Fibroblast of upper back skin (primary cell): ENCODE measurements around the gene OR10G3.
A peak's percentile ranks its signal among the peaks of the same experiment; 100 is the strongest.
"Not testable (repeated sequence)": the region's sequence is repeated elsewhere in the genome, so short reads cannot be mapped to it uniquely, and the experiment has no call there.

ENCODE experiments used
- DNase-seq: peaks from one replicate; pipeline ENCODE4 v3.0.0-alpha.2; 2013

The OR10G3 gene, protein sequence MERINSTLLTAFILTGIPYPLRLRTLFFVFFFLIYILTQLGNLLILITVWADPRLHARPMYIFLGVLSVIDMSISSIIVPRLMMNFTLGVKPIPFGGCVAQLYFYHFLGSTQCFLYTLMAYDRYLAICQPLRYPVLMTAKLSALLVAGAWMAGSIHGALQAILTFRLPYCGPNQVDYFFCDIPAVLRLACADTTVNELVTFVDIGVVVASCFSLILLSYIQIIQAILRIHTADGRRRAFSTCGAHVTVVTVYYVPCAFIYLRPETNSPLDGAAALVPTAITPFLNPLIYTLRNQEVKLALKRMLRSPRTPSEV

DNA sequence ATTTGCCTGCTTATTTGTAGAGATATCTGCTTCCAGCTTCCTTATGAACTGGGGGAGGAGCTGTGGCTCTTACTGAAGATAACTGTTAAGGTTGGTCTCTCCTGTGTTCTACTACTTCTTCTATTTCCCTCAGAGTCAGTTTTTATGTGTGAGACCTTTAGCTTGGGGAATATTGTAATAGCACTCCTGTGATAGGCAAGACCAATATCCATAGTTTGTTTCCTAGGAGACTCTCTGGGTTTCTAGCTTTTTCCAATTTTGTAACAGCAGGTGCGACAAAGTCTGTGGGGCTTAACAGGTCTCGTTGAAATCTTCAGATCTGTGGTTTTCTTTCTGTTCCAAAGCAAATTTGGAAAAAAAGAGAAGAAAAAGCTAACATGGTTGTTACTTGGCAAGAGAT, at the start of gene OR10G3:
TSS of gene OR10G3 (minus strand) at position 101 of the 400 bp plus-strand sequence. CDS start 9,332 bp downstream, outside the sequence.
- DNase-seq = no peak

DNA sequence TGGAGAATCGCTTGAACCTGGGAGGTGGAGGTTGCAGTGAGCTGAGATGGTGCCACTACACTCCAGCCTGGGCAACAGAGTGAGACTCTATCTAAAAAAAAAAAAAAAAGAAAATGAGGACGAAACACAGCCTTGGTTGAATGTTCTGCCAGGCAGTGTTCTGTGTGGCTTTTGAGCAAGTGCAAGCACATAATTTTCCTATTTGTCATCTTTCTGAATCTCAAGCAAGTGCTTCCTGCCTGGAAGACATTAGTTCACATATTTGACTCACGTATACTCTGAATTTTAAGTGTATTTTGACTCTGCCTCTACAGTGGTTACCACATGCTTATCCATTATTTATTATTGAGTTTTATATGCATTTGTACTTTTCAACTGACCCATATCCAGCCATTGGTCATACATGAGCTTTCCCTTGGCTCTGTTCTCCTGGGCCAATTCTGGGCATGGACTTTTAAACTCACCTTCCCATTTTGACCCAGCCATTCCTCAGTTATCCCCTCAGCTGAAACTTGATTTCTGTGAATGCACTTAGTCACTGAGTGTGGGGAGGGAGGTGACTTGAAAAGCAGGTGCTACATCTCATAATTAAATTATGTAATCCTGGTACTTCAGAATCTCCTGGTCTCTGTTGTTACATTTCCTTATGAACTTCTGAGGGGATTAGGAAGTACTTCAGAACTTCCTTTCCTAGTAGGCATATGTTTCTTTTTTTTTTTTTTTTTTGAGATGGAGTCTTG, 46.8 kb upstream of the OR10G3 start:
- DNase-seq = no peak

DNA sequence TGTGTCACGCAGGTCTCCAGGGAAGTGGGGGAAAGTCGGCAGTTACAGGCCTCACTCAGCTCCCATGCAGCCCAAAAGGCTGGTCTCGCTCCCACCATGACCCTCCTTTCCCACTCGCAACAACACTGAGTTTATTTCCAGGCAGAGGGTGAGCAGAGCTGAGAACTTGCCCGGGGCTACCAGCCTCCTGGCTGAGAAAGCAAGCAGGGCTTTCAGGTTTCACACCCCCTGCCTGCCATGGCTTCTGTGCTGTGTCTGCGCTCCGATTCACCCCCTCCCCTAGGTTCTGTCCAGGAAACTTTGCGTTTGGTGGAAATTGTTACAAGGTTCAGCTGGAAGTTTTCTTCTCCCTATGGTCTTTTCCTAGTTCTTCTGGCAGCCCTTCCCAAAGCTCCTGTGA, 37.7 kb upstream of the OR10G3 start:
- DNase-seq = no peak

DNA sequence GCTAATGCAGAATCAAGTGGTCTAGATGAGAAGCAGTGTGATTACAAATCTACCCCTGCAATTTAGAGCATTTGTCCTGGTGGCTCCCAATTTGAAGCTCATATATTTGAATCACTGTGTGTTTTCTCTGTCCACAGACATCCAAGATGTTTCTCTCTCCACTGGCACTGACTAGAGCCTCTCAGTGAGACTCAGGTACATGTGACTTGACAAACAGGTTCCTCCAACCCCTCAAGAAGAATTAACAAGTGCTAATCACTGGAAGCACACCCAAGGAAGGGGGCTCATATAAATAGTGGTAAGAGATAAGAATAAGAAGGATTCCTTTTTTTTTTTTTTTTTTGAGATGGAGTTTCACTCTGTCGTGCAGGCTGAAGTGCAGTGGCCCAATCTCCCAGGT, 34.4 kb upstream of the OR10G3 start:
- DNase-seq = no peak

DNA sequence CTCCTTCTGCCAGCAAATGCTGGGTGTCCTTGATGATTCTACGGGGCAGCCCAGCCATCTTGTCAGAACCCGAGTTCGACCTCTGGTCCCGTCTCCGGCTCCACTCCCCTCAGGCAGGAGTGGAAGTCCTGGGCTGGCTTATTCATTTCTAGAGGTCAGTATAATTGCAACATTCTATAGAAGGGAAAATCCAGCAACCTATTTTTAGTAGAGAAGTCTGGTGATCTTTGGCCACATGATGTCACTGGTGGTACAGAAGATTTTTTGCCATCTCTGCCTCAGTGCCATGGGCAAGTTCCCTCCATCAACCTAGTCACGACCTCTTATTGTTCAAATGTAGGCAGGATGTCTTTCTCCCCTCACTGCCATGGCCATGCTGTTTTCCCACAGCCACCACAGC, 32.4 kb upstream of the OR10G3 start:
- no peak for DNase-seq

DNA sequence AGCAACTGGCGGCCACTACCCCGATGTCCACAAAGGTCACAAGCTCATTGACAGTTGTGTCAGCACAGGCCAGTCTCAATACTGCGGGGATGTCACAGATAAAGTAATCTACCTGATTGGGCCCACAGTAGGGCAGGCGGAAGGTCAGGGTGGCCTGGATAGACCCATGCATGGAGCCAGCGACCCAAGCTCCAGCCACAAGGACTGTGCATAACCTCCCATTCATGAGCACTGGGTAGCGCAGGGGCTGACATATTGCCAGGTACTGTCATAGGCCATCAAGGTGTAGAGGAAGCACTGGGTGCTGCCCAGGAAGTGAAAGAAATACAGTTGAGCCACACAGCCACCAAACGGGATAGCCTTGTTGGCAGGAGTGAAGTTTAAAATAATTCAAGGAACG, 22.3 kb upstream of the OR10G3 start:
- DNase-seq = not testable (repeated sequence)

DNA sequence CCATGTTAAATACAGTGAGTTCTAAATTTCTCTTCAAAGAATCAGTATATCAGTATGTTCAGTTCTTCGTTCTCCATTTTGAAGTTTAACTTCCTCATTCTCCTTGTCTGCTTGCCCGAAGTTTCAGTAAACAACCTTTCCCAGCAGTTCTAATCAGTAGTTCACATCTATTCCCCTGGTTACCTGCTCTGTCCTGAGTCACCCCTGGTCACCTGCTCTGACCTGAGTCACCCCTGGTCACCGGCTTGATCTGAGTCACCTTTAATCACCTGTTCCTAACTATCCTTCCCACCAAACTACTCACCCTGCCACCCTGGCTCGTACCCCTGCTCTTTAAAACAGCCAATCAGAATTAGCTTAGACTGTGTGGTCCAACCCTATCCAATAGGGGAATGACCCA, 9.4 kb upstream of the OR10G3 start:
- no peak for DNase-seq

DNA sequence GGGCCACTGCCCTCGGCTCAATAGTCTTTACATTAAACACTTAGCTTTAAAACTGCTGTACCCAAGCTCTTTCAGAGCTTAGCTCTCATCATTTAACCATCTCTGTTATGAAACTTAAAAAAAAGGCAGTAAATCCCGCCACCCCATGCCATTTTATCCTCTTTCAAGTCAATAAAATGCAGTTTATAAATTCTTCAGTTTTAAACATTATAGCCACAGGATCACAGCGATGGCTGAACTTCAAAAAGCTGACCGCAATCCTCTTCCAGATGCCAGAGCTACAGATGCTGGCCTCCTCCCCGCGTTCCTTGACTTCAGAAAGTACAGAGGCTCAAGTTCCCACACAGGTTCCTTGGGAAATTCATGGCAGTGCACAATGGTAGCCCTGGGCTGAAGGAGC, 4.2 kb downstream of the OR10G3 start:
- DNase-seq = peak; percentile 6

DNA sequence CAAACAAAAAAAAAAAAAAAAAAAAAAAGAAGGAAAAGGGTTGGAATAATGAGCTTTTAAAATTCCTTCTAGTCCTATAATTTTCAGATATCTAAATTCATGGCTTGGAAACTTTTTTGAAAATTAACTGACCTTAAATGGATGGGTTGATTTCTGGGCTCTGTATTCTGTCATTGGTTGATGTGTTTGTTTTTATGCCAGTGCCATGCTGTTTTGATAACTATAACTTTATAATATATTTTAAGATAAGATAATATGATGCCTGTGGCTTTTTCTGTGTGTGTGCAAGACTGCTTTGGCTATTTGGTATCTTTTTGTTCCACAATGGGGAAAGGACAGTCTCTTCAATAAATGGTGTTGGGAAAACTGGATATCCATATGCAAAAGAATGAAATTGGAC, 7.3 kb downstream of the OR10G3 start:
- no peak for DNase-seq

DNA sequence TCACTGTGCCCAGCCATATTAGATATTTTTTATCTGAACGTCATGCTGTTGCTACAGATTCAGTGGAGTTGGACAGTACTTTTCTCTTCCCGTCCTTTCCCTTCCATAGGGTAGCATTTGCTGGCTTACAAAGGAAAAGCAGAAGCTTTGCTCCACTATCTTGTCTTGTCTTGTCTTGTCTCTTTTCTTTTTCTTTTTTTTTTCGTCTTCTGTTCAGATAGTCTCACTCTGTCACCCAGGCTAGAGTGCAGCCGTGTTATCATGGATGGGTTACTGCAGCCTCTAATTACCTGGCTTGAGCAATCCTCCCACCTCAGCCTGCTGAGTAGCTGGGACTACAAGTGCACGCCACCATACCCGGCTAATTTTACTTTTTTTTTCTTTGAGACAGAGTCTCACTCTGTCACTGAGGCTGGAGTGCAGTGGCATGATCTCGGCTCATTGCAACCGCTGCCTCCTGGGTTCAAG, 21.1 kb downstream of the OR10G3 start:
- DNase-seq = no peak

DNA sequence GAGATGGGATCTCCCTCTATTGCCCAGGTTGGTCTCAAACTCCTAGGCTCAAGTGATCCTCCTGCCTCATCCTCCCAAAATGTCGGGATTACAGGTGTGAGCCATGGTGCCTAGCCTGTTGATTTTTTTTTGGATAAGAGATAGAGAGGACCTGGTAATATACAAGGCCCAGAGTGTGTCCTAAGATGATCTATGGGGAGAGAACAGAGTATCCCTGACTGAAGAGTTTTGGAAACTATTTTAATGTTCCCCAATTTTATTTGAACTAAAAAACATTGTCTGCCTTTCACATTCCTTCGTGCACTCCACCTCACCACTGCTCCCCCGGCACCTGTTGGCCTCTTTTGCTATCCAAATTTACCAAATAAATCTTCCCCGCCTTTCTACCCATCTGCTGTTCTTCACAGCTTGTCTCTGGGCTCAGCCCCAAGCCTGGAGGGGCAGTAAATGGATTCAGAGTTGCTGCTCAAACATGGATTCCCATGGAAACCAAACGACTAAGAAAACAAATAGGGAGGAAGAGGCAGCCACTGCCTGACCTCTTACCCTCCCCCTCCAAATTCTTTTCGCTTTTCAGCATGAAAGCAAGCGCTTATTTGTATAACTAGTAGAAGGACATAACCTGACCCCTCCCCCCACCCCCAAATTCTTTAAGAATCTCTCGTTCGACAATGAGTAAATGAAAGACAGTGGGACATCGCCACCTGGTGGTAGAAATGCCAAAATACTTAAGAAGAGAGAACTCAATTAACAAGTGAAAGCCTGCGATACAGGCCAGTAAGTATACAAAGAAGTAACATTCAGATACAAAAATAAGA, 22.6 kb downstream of the OR10G3 start:
- DNase-seq = peak; percentile 85

DNA sequence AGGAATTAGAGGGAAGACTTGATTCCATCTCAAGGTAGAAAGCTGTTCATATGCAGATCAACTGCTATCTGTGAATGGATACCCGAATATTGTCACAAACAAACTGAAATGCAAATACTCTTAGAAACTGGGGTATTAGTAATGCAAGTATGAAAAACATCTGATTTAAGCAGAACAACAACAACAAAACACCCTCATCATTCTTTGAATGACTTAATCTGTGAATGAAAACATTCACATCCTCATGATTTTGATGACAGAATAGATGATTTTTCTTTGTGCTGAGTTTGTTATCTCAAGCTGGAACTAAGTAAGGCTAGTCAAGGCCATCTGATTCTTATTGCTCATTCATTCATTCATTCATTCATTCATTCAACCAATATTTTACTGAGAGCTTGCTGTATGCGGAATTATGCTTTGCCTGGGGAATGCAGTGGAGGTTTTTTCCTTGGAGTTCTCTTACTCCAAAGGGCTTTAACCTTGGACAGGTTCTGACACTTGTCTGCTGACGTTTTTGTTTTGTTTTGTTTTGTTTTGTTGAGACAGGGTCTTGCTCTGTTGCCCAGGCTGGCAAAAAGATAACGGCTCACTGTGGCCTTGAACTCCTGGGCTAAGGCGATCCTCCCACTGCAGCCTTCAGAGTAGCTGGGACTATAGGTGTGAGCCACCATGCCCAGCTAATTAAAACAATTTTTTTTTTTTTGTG, 23.3 kb downstream of the OR10G3 start:
- DNase-seq = no peak

DNA sequence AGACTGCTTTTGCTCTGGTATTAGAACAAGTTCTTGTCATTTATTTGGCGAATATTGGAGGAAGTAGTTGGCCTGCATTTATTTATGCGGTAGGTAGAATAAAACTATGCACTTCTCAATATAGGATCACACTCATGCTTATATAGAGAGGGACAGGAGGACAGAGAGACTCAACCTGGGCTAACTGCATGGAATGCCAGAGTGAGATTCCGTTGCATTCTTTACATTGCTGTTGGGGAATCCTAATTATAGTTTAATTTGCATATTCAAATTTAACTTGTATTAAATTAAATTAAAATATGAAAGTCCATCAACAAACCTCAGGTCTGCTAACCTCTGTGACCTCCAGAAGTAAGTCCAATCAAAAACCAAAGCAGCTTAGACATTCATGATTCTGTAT, 26.6 kb downstream of the OR10G3 start:
- DNase-seq = no peak

DNA sequence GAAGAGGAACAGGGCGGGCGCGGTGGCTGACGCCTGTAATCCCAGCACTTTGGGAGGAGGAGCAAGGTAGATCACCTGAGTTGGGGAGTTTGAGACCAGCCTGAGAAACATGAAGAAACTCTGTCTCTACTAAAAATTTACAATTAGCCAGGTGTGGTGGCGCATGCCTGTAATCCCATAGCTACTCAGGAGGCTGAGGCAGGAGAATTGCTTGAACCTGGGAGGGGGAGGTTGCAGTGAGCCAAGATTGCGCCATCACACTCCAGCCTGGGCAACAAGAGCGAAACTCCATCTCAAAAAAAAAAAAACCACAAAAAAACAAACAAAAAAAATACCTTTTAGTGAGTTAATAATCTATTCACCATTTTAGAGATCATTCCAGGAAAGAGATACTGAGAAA, 35.3 kb downstream of the OR10G3 start:
- DNase-seq = not testable (repeated sequence)

DNA sequence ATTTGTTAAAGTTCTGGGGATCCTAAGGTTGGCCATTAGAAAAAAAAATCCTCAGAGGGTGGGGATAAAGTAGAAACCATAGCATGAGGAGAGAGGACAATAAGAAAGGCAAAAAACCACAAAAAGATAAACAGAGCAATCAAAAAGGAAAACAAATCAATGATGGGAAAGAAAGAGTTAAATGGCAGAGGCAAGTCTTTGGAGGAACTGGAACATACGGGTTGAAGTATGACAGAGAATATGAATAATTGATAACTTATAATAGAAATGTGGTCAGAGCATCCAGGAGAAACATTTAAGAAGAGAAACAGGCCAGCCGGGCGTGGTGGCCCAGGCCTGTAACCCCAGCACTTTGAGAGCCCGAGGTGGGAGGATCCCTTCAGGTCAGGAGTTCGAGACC, 35.9 kb downstream of the OR10G3 start:
- no peak for DNase-seq

DNA sequence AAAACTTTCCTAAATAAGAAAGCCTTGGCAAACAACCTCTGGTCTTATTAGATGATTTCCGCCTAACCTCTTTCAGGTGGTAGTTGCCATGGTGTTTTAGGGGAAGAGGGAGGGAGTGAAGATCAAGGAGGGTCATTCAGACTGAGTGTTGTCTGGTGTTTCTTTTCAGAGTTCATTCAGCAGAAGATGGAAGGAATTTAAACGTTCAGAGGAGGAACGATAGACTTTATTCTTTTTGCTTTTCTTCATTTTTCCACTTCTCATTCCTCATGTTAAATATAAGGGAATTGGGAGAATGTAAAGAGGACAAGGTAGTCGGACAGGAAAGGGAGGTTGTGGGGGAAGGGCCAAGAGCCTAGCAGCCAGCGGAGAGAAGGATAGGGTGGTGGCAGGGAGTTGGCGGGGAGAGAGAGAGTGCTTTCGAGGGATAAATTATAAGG, 36.3 kb downstream of the OR10G3 start:
- no peak for DNase-seq

DNA sequence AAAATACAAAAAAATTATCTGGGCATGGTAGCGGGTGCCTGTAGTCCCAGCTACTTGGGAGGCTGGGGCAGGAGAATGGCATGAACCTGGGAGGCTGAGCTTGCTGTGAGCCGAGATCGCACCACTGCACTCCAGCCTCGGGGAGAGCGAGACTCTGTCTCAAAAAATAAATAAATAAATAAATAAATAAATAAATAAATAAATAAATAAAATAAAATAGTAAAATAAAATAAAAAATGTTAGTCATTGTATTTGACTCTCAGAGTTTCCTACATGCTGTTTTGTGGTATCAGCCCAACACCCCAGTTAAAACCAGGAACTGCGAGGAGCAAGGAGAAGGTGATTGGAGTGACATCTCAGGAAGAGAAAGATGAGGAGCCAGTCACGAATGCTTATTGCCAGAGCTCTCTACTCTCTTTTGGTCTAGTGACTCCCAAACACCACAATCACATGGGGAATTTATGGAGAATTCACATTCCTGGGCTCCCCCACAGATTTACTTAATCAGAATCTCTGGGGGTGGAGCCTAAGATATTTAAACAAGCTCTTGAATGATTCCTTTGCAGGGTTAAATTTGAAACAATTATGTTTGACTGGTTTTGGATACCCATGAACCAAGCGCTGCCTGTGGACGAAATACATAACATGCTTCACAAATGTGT, 38.3 kb downstream of the OR10G3 start:
- DNase-seq = no peak

DNA sequence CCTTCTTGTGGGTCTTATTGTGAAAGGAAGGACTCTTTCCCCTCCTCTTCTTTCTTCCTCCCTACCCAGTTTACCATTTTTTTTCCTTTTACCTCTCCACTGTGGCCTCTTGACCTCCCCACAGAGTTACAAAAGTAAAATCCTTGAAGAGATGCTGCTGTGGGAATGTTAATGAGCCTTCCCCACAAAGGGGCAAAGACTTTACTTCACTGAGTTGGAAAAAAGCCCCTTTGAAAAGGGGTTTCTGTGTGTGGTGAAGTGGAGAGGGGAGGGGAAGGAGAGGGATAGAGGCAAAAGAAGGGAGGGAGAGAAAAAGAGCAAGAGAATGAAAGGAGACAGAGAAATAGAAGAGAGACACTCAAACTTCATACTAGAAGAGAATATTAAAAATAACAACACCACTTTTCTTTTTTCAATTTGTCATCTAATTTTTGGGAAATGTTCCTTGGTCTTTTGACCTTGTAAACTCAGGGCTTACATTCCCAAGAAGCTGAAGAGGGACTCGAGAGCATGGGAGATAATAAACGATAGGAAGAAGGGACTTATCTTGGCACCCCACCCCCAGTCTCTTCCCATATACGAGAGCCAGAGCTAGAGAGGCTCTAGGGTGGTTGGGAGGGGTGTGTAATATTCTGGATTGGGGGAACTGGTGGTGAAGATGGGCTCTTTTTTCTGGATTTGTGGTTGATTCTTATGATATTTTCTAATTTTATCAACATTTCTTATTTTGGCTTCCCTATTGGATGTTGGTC, 40.5 kb downstream of the OR10G3 start:
- DNase-seq = no peak

DNA sequence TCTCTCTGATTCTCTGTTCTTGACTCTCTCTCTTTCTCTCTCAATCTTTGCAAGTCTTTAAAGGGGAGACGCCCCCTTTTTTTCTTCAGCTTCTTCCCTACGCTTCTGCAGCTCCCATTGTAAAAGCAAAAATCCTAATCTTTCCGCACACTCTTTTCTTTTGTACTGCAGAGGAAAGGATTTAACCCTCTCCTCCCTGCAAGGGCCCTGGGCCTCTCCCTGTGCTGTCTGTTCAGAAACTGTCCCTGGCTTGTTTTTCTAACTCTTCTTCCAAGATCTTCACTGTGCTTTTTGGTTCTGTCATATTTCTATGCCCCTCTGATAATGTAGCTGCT, 42.8 kb downstream of the OR10G3 start:
- DNase-seq = no peak

DNA sequence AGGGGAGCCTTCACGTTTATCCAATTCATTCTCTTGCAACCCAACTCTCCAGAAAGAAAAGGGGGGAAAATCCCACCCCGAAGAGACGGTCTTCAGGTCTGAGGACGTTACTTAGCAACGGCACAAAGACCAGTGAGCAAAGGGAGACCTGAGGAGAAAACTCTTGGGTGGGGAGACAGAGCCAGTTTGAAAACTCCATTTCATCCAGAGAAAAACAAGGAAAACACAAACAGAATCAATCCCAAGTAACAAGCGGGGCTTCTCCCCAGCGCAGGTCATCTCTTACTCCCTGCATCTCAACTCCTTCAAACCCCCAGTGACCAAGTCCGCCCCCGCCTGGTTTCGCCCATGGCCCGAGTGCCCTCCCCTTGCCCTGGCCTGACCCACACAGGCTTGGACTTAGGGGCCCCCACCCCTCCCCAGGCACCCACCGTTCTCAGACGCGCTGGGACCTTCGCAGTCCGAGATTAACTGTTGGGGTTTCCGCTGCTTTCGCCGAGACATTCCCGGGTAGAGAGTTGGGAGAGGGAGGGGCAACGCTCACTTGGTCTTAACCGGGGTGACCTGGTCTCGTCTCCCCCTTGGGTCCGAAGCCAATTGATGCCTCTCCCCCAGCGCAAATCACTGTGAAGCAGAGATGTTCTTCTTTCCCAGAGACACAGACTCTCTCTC, 43.3 kb downstream of the OR10G3 start:
- DNase-seq = no peak
